SK-N-MC (cell line): Measurements from ENCODE around the gene HM13.
"Not testable (repeated sequence)": the region's sequence is repeated elsewhere in the genome, so short reads cannot be mapped to it uniquely, and the experiment has no call there.

Experiments used
- DNase-seq: peaks from one replicate; pipeline ENCODE4 v3.0.0-alpha.2; 2011; ENCODE audit warnings: low read depth, low spot score
- H3K27ac ChIP-seq: fragments of 200-600 bp; sonication (generic); 2 replicates; pipeline ENCODE4 v1.5.1; 2016; ENCODE audit warnings: mixed run types
- H3K36me3 ChIP-seq: fragments of 200-600 bp; sonication (generic); 2 replicates; pipeline ENCODE4 v1.6.1; 2017; ENCODE audit warnings: antibody characterized with exemption, low read length, mixed read lengths; ENCODE audit not compliant: insufficient read depth
- H3K4me3 ChIP-seq: fragments of 200-600 bp; sonication (generic); 2 replicates; pipeline ENCODE4 v1.5.1; 2016
- H3K9ac ChIP-seq: fragments of 200-600 bp; sonication (generic); 2 replicates; pipeline ENCODE4 v1.8.0; 2017; ENCODE audit warnings: mixed run types, mixed read lengths; ENCODE audit not compliant: insufficient read length
- H3K9me3 ChIP-seq: fragments of 200-600 bp; sonication (generic); 2 replicates; pipeline ENCODE4 v1.6.1; 2017; ENCODE audit warnings: low read depth, mild to moderate bottlenecking, antibody characterized with exemption, low read length, moderate library complexity, mixed read lengths
- EZH2 ChIP-seq: fragments of 200-600 bp; sonication (generic); IDR thresholded peaks from one replicate; pipeline ENCODE4 v1.6.1; 2017; ENCODE audit warnings: antibody characterized with exemption
- FOXP2 ChIP-seq: optimal IDR thresholded peaks from 2 replicates; pipeline ENCODE3; 2011; ENCODE audit warnings: mild to moderate bottlenecking, moderate library complexity; ENCODE audit not compliant: insufficient read depth; ENCODE audit errors: extremely low read length, control extremely low read depth
- POLR2AphosphoS5 ChIP-seq: IDR thresholded peaks from 2 replicates; pipeline ENCODE4 v1.6.1; 2012; ENCODE audit warnings: mild to moderate bottlenecking, low read depth, low read length, borderline replicate concordance

The HM13 gene

DNA sequence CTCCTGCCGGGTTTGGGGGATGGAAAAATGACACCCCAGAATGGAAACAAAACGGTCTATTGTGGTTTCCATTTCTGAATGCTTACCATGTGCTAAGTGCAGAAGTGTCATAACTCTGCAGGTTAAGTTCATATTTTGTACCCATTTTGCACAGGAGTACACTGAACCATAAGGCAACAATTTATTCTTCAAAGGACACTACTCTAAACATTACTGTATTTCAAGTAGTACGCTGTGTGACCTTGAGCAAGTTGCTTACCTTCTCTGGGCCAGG, 81.1 kb downstream of the HM13 start:
- H3K9me3 ChIP-seq = no peaks in the 10 kb centered on the region
- H3K27ac ChIP-seq = peak overlapping the region; percentile 14
- TF ChIP-seq POLR2AphosphoS5 (no peak), EZH2 (no peak), FOXP2 (no peak)
- H3K4me3 ChIP-seq = no peak overlapping the region
- H3K9ac ChIP-seq = no peak overlapping the region
- no peaks in the 10 kb centered on the region for H3K36me3 ChIP-seq
- DNase-seq = no peak

DNA sequence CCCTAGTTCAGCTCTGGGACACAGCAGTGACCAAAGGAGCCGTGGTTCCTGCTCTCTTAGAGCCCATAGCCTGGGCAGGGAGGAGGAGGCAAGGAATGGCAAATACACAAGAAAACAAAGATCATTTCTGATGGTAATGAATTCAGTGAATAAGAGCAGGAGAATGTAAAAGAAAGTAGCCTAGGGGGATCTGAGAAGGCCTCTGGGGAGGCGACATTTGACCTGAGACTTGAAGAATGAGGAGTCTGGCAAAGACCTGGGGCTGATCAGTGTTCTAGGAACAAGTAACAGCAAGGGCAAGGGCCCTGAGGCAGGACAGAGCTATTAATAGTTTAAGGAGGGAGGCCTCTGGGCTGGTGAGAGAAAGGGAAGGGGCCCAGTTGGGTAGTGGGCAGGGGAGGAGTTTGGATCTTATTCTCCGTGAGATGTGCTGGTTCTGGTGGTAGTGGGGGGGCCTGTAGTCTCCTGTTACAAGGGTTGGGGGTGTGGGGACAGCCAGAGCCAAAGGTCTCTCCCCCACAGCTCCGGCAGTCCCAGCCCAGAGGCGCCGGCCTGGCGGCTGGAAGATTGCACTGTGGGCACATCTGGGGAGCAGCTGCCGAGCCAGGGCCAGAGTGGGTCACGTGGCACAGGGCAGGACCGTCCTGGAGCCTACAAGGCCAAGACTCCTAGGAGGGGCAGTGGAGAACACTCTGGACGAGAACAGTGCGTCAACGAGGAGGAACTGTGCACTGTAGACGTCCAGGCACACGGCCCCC, 81.6 kb downstream of the HM13 start:
- no peak overlapping the region for H3K4me3 ChIP-seq
- H3K9ac ChIP-seq = no peak overlapping the region
- DNase-seq = no peak
- H3K27ac ChIP-seq = peak overlapping the region; percentile 14
- H3K9me3 ChIP-seq = no peaks in the 10 kb centered on the region
- no peak for TF ChIP-seq EZH2
- no peak for TF ChIP-seq POLR2AphosphoS5
- TF ChIP-seq FOXP2 = no peak
- no peaks in the 10 kb centered on the region for H3K36me3 ChIP-seq

DNA sequence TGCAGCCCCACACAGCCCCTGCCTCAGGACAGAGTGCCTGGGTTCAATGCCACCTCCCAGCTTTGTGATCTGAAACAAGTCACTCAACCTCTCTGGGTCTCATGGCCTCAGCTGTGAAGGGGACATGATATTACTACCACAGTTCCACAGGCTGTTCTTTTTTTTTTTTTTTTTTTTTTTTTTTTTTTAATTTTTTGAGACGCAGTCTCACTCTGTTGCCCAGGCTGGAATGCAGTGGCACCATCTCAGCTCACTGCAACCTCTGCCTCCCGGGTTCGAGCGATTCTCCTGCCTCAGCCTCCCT, 82.1 kb downstream of the HM13 start:
- not testable (repeated sequence) for H3K4me3 ChIP-seq, DNase-seq, H3K9ac ChIP-seq, H3K36me3 ChIP-seq, H3K9me3 ChIP-seq
- H3K27ac ChIP-seq = 0 out of 2 replicates have a peak overlapping the region, but pooled peaks have one; percentile 14

GRCh38 chr20:31596831-31597480, 82.7 kb downstream of the HM13 start:
- TF ChIP-seq FOXP2 (no peak), EZH2 (no peak), POLR2AphosphoS5 (no peak)
- no peak for DNase-seq
- H3K9me3 ChIP-seq = no peaks in the 10 kb centered on the region
- H3K4me3 ChIP-seq = no peak overlapping the region
- no peaks in the 10 kb centered on the region for H3K36me3 ChIP-seq
- H3K9ac ChIP-seq = no peak overlapping the region
- peak overlapping the region; percentile 54 for H3K27ac ChIP-seq

GRCh38 chr20:31597481-31597855, 83.2 kb downstream of the HM13 start:
- no peak overlapping the region for H3K4me3 ChIP-seq
- no peaks in the 10 kb centered on the region for H3K36me3 ChIP-seq
- TF ChIP-seq FOXP2 = no peak
- no peak for TF ChIP-seq EZH2
- TF ChIP-seq POLR2AphosphoS5 = no peak
- no peaks in the 10 kb centered on the region for H3K9me3 ChIP-seq
- H3K27ac ChIP-seq = no peak overlapping the region
- no peak for DNase-seq
- H3K9ac ChIP-seq = no peak overlapping the region

DNA sequence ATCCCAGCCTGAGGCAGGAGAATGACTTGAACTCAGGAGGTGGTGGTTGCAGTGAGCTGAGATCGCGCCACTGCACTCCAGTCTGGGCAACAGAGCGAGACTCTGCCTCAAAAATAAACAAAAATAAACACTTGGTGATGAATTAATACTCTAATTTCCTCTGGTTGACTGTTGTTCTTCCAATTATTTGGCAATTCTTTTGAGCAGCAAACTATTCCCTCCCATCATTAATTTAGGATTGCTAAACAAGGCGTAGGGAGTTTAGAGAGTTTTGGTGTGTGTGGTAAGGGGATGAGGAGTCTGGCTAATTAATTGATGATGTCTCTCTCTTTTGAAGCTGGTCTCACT, 88.2 kb downstream of the HM13 start:
- H3K9ac ChIP-seq = no peak overlapping the region
- no peak for DNase-seq
- H3K36me3 ChIP-seq = peaks cover 7% of the 10 kb centered on the region
- H3K9me3 ChIP-seq = no peaks in the 10 kb centered on the region
- H3K4me3 ChIP-seq = 0 out of 2 replicates have a peak overlapping the region, but pooled peaks have one; percentile 23
- TF ChIP-seq POLR2AphosphoS5 (no peak), FOXP2 (no peak), EZH2 (no peak)
- peak overlapping the region; percentile 100 for H3K27ac ChIP-seq

GRCh38 chr20:31602779-31603441, 88.7 kb downstream of the HM13 start:
- TF ChIP-seq EZH2 (no peak), FOXP2 (no peak)
- Histone ChIP-seq H3K4me3 (peak overlapping the region; percentile 23; the same call in 1 of the 2 replicates), H3K27ac (peak overlapping the region; percentile 100), H3K9me3 (no peaks in the 10 kb centered on the region), H3K9ac (peak overlapping the region; percentile 16), H3K36me3 (peaks cover 7% of the 10 kb centered on the region)
- DNase-seq = peak; percentile 24

- peak; percentile 87 for DNase-seq
- TF ChIP-seq EZH2 (no peak), POLR2AphosphoS5 (peak; percentile 84), FOXP2 (no peak)
- Histone ChIP-seq H3K9me3 (no peaks in the 10 kb centered on the region), H3K9ac (peak overlapping the region; percentile 95), H3K4me3 (peak overlapping the region; percentile 100), H3K27ac (peak overlapping the region; percentile 100), H3K36me3 (peaks cover 7% of the 10 kb centered on the region)
Observed at GRCh38 chr20:31603822-31604566, 89.8 kb downstream of the HM13 start.
